ENCODE results near the gene ZBTB7B. TPM values are rescaled to one million over a fixed set of nuclear protein-coding genes. Genes with fewer than 3 reads are reported as not detected.

The ZBTB7B gene
- total RNA-seq, 6 experiments from 2014 or later: 31.1 to 37.1 (median 34.1) TPM

DNA sequence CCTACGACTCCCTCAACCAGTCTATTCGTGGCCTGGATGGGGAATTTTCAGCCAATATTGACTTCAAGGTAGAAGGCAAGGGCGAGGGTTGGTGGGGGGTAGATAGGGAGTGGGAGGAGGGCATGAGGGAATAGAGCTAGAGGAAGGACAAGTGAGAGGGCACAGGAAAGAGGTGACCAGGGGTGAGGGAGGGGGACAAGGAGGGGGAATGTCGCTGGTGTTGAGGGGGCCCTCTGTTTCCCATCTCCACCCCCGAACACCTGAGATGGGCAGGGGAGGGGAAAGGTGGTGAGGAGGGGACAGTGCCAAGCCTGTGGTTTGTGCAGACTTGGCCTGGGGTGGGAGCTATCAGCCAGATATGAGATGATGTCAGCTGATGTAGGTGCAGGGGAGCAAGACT is 40.2 kb downstream of the ZBTB7B start:
- no peak overlapping the region for H3K4me3 Mint-ChIP-seq
- H3K4me1 Mint-ChIP-seq (ENCODE audit: low read depth): peaks cover 27% of the 10 kb centered on the region
- H3K27me3 Mint-ChIP-seq (ENCODE audit: insufficient read depth): peaks cover 16% of the 10 kb centered on the region
- DNase-seq: no peak
- no peak overlapping the region for H3K27ac Mint-ChIP-seq
- TF ChIP-seq, protein P1, sequence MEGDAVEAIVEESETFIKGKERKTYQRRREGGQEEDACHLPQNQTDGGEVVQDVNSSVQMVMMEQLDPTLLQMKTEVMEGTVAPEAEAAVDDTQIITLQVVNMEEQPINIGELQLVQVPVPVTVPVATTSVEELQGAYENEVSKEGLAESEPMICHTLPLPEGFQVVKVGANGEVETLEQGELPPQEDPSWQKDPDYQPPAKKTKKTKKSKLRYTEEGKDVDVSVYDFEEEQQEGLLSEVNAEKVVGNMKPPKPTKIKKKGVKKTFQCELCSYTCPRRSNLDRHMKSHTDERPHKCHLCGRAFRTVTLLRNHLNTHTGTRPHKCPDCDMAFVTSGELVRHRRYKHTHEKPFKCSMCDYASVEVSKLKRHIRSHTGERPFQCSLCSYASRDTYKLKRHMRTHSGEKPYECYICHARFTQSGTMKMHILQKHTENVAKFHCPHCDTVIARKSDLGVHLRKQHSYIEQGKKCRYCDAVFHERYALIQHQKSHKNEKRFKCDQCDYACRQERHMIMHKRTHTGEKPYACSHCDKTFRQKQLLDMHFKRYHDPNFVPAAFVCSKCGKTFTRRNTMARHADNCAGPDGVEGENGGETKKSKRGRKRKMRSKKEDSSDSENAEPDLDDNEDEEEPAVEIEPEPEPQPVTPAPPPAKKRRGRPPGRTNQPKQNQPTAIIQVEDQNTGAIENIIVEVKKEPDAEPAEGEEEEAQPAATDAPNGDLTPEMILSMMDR (IDR thresholded peaks at IDR 0.05): no peak
- H3K36me3 Mint-ChIP-seq (ENCODE audit: low read depth): no peaks in the 10 kb centered on the region
- H3K9me3 Mint-ChIP-seq: no peaks in the 10 kb centered on the region

- H3K9me3 Mint-ChIP-seq: no peaks in the 10 kb centered on the region
- H3K27me3 Mint-ChIP-seq (ENCODE audit: insufficient read depth): peaks cover 10% of the 10 kb centered on the region; the same call in 1 of the 2 replicates
- TF ChIP-seq, protein P1 (IDR thresholded peaks at IDR 0.05): no peak
- H3K4me3 Mint-ChIP-seq: no peak overlapping the region
- DNase-seq: no peak
- H3K36me3 Mint-ChIP-seq (ENCODE audit: low read depth): no peaks in the 10 kb centered on the region
- H3K27ac Mint-ChIP-seq: no peak overlapping the region
- peaks cover 26% of the 10 kb centered on the region for H3K4me1 Mint-ChIP-seq (ENCODE audit: low read depth)
Observed at GRCh38 chr1:155043301-155043702, 40.7 kb downstream of the ZBTB7B start.

DNA sequence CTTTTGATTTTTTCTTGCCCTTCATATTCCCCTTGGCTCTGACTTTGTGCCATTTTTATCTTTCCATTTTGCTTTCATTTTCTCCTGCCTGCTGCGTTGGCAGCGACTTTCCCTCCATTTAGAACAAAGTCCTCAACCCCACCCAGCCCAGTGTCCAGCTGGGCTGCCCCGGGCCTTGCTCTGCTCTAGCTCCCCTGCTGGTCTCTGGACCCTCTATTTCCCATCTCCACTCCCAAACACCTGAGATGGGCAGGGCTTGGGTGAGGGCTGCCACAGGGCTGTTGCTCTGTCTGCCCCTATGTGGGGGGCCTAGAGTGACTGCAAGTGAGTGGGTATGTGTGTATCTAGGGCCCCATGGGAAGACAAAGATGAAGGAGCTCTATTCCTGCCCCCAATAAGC is 41.2 kb downstream of the ZBTB7B start:
- H3K36me3 Mint-ChIP-seq (ENCODE audit: low read depth): no peaks in the 10 kb centered on the region
- peaks cover 21% of the 10 kb centered on the region for H3K4me1 Mint-ChIP-seq (ENCODE audit: low read depth)
- H3K4me3 Mint-ChIP-seq: no peak overlapping the region
- DNase-seq: no peak
- peaks cover 6% of the 10 kb centered on the region; the same call in 1 of the 2 replicates for H3K27me3 Mint-ChIP-seq (ENCODE audit: insufficient read depth)
- no peaks in the 10 kb centered on the region for H3K9me3 Mint-ChIP-seq
- no peak overlapping the region for H3K27ac Mint-ChIP-seq
- TF ChIP-seq, protein P1 (IDR thresholded peaks at IDR 0.05): no peak

- H3K4me1 Mint-ChIP-seq (ENCODE audit: low read depth): peaks cover 22% of the 10 kb centered on the region
Observed at GRCh38 chr1:155044365-155044764, 41.8 kb downstream of the ZBTB7B start.

GRCh38 chr1:155044812-155045657 is 42.4 kb downstream of the ZBTB7B start:
- peaks cover 3% of the 10 kb centered on the region; the same call in 1 of the 2 replicates for H3K27me3 Mint-ChIP-seq (ENCODE audit: insufficient read depth)
- peak overlapping the region; percentile 25; the same call in 1 of the 2 replicates for H3K4me3 Mint-ChIP-seq
- TF ChIP-seq, protein P1 (IDR thresholded peaks at IDR 0.05): peak; percentile 85
- peak; percentile 73 for DNase-seq
- no peaks in the 10 kb centered on the region for H3K36me3 Mint-ChIP-seq (ENCODE audit: low read depth)
- no peaks in the 10 kb centered on the region for H3K9me3 Mint-ChIP-seq
- no peak overlapping the region for H3K27ac Mint-ChIP-seq
- peaks cover 28% of the 10 kb centered on the region for H3K4me1 Mint-ChIP-seq (ENCODE audit: low read depth)

More at GRCh38 chr1:155044365-155044764, 41.8 kb downstream of the ZBTB7B start:
- DNase-seq: no peak
- H3K27me3 Mint-ChIP-seq (ENCODE audit: insufficient read depth): peaks cover 4% of the 10 kb centered on the region; the same call in 1 of the 2 replicates
- H3K4me3 Mint-ChIP-seq: no peak overlapping the region
- no peaks in the 10 kb centered on the region for H3K9me3 Mint-ChIP-seq
- TF ChIP-seq, protein P1 (IDR thresholded peaks at IDR 0.05): no peak
- no peaks in the 10 kb centered on the region for H3K36me3 Mint-ChIP-seq (ENCODE audit: low read depth)
- H3K27ac Mint-ChIP-seq: no peak overlapping the region

Measured in HFFc6 (cell line).